ENCODE measurements around the gene IL36G. TPM values are rescaled to one million over a fixed set of nuclear protein-coding genes. Genes with fewer than 3 reads are reported as not detected.
"Not testable (repeated sequence)": the region's sequence is repeated elsewhere in the genome, so short reads cannot be mapped to it uniquely, and the experiment has no call there.

The IL36G gene
- 0.51 TPM for polyA plus RNA-seq
- long read RNA-seq, donor 1: 0 reads
- long read RNA-seq, donor 2: 0 reads
- long read RNA-seq, donor 3: 0 reads
- long read RNA-seq, donor 4: 0 reads
- long read RNA-seq, donor 5: 0 reads
- long read RNA-seq, donor 6: 0 reads
- long read RNA-seq, donor 7: 0 reads
- long read RNA-seq, donor 8: 0 reads
- long read RNA-seq, donor 9: 0 reads
- long read RNA-seq, donor 10: 0 reads
- long read RNA-seq, donor 11: 0 reads

DNA sequence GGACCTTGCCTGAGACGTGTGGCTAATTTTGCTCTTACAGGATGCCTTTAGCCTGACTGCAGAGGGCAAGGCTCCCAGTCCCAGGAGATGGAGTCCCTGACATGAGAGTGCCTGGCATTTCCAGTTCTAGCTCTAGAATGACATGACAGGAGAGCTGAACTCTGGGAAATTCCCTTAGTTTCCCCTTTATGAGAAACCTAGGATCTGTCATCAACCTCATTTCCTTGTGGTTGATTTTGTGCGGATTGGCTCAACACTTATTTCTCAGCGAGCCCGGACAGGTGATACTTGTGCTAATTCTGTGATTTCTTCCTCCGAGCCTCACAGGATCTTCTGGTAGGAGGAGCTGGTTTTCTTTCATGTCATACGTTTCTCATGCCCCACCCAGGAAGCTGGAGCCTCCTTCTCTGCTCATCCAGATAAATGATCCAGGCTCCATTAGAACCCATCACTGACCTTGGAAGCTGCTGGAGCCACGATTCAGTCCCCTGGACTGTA lies at the start of gene IL36G:
Gene IL36G (plus strand): TSS at position 448 of the 498 bp plus-strand sequence. CDS start 633 bp downstream, outside the sequence.
- H3K27me3 ChIP-seq (ENCODE audit: control insufficient read depth, insufficient read depth, low read length): peaks cover 8% of the 10 kb centered on the region
- no peaks in the 10 kb centered on the region for H3K4me1 ChIP-seq (ENCODE audit: control insufficient read depth, insufficient read depth, low read length)
- WGBS (ENCODE audit: insufficient coverage, low lambda C conversion rate): no CpG with 5 or more reads among the region's 7 CpGs
- DNase-seq: no peak
- no peaks in the 10 kb centered on the region for H3K36me3 ChIP-seq (ENCODE audit: control insufficient read depth, insufficient read depth, low read length)
- H3K4me3 ChIP-seq (ENCODE audit: low read length): no peak within 1 kb of the TSS
- no peaks in the 10 kb centered on the region for H3K9me3 ChIP-seq (ENCODE audit: control insufficient read depth, low read depth, low read length)
- no peak within 1 kb of the TSS for H3K27ac ChIP-seq (ENCODE audit: low read length)

DNA sequence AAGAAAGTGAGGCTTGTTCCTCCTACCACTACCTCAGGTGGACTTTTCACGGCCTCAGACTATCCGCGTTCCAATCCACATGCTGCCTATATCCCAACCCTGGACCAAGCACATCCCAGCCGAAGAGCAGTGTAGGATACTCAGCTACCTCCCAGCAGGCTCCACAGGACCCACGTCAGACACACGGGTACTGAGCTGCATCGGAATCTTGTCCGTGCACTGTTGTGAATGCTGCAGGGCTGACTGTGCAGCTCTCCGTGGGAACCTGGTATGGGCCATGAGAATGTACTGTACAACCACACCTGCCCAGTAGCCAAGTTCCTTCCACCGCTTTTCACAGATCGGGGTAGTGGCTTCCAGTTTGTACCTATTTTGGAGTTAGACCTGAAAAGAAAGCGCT lies 44.5 kb upstream of the IL36G start:
- H3K36me3 ChIP-seq (ENCODE audit: control insufficient read depth, insufficient read depth, low read length): no peaks in the 10 kb centered on the region
- H3K27me3 ChIP-seq (ENCODE audit: control insufficient read depth, insufficient read depth, low read length): no peaks in the 10 kb centered on the region
- no peak overlapping the region for H3K27ac ChIP-seq (ENCODE audit: low read length)
- H3K4me1 ChIP-seq (ENCODE audit: control insufficient read depth, insufficient read depth, low read length): no peaks in the 10 kb centered on the region
- no peaks in the 10 kb centered on the region for H3K9me3 ChIP-seq (ENCODE audit: control insufficient read depth, low read depth, low read length)
- no CpG with 5 or more reads among the region's 12 CpGs for WGBS (ENCODE audit: insufficient coverage, low lambda C conversion rate)
- H3K4me3 ChIP-seq (ENCODE audit: low read length): no peak overlapping the region
- no peak for DNase-seq

DNA sequence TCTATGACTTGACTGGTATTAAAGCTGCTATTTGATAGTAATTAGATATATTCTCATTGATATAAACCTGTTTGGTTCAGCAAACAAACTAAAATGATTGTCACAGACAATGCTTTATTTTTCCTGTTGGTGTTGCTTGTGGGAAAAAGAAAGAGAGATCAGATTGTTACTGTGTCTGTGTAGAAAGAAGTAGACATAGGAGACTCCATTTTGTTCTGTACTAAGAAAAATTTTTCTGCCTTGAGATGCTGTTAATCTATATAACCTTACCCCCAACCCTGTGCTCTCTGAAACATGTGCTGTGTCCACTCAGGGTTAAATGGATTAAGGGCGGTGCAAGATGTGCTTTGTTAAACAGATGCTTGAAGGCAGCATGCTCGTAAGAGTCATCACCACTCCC lies 43.7 kb upstream of the IL36G start:
- H3K9me3 ChIP-seq (ENCODE audit: control insufficient read depth, low read depth, low read length); H3K27ac ChIP-seq (ENCODE audit: low read length); H3K36me3 ChIP-seq (ENCODE audit: control insufficient read depth, insufficient read depth, low read length); DNase-seq; H3K27me3 ChIP-seq (ENCODE audit: control insufficient read depth, insufficient read depth, low read length); H3K4me1 ChIP-seq (ENCODE audit: control insufficient read depth, insufficient read depth, low read length); H3K4me3 ChIP-seq (ENCODE audit: low read length): not testable (repeated sequence)
- WGBS (ENCODE audit: insufficient coverage, low lambda C conversion rate): no CpG with 5 or more reads among the region's 2 CpGs

GRCh38 chr2:112936927-112937232 lies 40.9 kb upstream of the IL36G start:
- no peak overlapping the region for H3K4me3 ChIP-seq (ENCODE audit: low read length)
- H3K4me1 ChIP-seq (ENCODE audit: control insufficient read depth, insufficient read depth, low read length): no peaks in the 10 kb centered on the region
- H3K9me3 ChIP-seq (ENCODE audit: control insufficient read depth, low read depth, low read length): no peaks in the 10 kb centered on the region
- H3K27ac ChIP-seq (ENCODE audit: low read length): no peak overlapping the region
- no peaks in the 10 kb centered on the region for H3K36me3 ChIP-seq (ENCODE audit: control insufficient read depth, insufficient read depth, low read length)
- WGBS (ENCODE audit: insufficient coverage, low lambda C conversion rate): 75% methylated on average over 2 of the region's 2 CpGs
- no peak for DNase-seq
- H3K27me3 ChIP-seq (ENCODE audit: control insufficient read depth, insufficient read depth, low read length): no peaks in the 10 kb centered on the region

- H3K27ac ChIP-seq (ENCODE audit: low read length): no peak overlapping the region
- no peak for DNase-seq
These were observed 38.9 kb upstream of the IL36G start for GRCh38 chr2:112938904-112939303.

DNA sequence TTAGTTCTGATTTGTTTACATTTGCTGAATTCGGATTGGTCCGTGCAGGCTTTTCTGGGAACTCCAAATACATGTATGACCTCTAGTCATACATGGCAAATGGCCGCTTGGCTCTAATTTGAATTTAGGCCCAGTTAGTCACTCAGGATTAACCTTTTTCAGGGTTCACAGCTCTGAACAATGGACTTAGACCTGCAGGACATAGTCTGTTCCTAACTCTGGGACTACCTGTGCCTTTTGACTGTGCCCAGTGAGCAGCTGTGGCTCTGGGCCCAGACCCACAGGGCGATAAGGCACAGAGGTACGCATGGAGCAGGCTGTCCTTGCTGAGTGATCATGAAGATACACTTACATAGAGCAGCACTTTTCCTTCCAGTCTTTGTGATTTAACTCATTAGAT lies 38.4 kb upstream of the IL36G start:
- DNase-seq: no peak
- WGBS (ENCODE audit: insufficient coverage, low lambda C conversion rate): no CpG with 5 or more reads among the region's 5 CpGs
- no peak overlapping the region for H3K27ac ChIP-seq (ENCODE audit: low read length)
- no peaks in the 10 kb centered on the region for H3K36me3 ChIP-seq (ENCODE audit: control insufficient read depth, insufficient read depth, low read length)
- H3K4me3 ChIP-seq (ENCODE audit: low read length): no peak overlapping the region
- H3K9me3 ChIP-seq (ENCODE audit: control insufficient read depth, low read depth, low read length): no peaks in the 10 kb centered on the region
- no peaks in the 10 kb centered on the region for H3K27me3 ChIP-seq (ENCODE audit: control insufficient read depth, insufficient read depth, low read length)
- no peaks in the 10 kb centered on the region for H3K4me1 ChIP-seq (ENCODE audit: control insufficient read depth, insufficient read depth, low read length)

More at GRCh38 chr2:112938904-112939303, 38.9 kb upstream of the IL36G start:
- H3K9me3 ChIP-seq (ENCODE audit: control insufficient read depth, low read depth, low read length): no peaks in the 10 kb centered on the region
- WGBS (ENCODE audit: insufficient coverage, low lambda C conversion rate): 100% methylated on average over 1 of the region's 5 CpGs
- no peaks in the 10 kb centered on the region for H3K36me3 ChIP-seq (ENCODE audit: control insufficient read depth, insufficient read depth, low read length)
- H3K4me3 ChIP-seq (ENCODE audit: low read length): no peak overlapping the region
- H3K27me3 ChIP-seq (ENCODE audit: control insufficient read depth, insufficient read depth, low read length): no peaks in the 10 kb centered on the region
- H3K4me1 ChIP-seq (ENCODE audit: control insufficient read depth, insufficient read depth, low read length): no peaks in the 10 kb centered on the region

- no peak for DNase-seq
- no peaks in the 10 kb centered on the region for H3K4me1 ChIP-seq (ENCODE audit: control insufficient read depth, insufficient read depth, low read length)
- H3K9me3 ChIP-seq (ENCODE audit: control insufficient read depth, low read depth, low read length): no peaks in the 10 kb centered on the region
- no peak overlapping the region for H3K27ac ChIP-seq (ENCODE audit: low read length)
- H3K36me3 ChIP-seq (ENCODE audit: control insufficient read depth, insufficient read depth, low read length): no peaks in the 10 kb centered on the region
- H3K27me3 ChIP-seq (ENCODE audit: control insufficient read depth, insufficient read depth, low read length): no peaks in the 10 kb centered on the region
- no CpG with 5 or more reads among the region's 3 CpGs for WGBS (ENCODE audit: insufficient coverage, low lambda C conversion rate)
- no peak overlapping the region for H3K4me3 ChIP-seq (ENCODE audit: low read length)
These were observed 36.8 kb upstream of the IL36G start for GRCh38 chr2:112940859-112941625.

DNA sequence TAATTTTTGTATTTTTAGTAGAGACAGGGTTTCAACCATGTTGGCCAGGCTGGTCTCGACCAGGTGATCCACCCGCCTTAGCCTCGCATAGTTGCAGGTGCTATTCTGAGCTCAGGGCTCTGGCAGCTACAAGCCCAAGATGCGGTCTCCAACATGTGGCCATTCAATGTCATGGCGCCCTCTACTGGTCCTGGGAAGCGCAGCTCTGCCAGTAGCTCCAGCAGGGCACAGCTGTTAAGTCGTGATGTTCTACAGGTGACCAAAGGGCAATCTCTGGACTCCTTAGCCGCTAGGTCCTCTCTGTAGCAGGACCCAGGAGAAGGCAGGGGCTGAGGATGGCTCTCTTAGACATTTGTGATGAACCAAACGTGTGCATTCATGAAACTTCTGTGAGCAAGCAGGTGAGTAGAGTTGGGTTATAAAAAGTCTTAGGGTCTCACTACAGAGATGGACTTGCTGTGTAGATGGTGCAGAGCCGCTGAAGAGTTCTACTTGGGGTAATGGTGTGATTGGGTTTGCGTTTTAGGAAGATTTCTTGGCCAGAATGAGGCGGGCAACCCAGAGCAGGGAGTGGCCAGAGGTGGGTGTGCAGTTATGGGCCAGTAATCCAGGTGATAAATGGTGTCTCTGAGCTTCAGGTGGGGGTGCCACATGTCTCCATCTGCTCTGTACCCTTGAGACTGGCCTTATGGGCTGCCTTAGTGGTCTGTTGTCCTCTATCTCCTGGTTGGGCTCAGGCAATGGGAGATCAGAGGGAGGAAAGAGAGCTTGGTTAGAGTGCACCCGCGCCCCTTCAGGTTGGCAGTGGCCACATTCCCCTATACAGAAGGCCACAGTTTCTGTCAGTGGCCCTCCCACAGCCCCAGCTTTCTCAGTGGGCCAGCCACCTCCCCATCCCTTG lies 35.8 kb upstream of the IL36G start:
- Histone ChIP-seq H3K4me3 (ENCODE audit: low read length) (no peak overlapping the region), H3K27ac (ENCODE audit: low read length) (no peak overlapping the region), H3K9me3 (ENCODE audit: control insufficient read depth, low read depth, low read length) (peaks cover 7% of the 10 kb centered on the region), H3K4me1 (ENCODE audit: control insufficient read depth, insufficient read depth, low read length) (no peaks in the 10 kb centered on the region), H3K36me3 (ENCODE audit: control insufficient read depth, insufficient read depth, low read length) (no peaks in the 10 kb centered on the region), H3K27me3 (ENCODE audit: control insufficient read depth, insufficient read depth, low read length) (no peaks in the 10 kb centered on the region)
- peak; percentile 86 to 87 for DNase-seq
- no CpG with 5 or more reads among the region's 14 CpGs for WGBS (ENCODE audit: insufficient coverage, low lambda C conversion rate)

- Histone ChIP-seq H3K27ac (ENCODE audit: low read length) (no peak overlapping the region), H3K4me1 (ENCODE audit: control insufficient read depth, insufficient read depth, low read length) (no peaks in the 10 kb centered on the region), H3K4me3 (ENCODE audit: low read length) (no peak overlapping the region), H3K36me3 (ENCODE audit: control insufficient read depth, insufficient read depth, low read length) (no peaks in the 10 kb centered on the region), H3K27me3 (ENCODE audit: control insufficient read depth, insufficient read depth, low read length) (no peaks in the 10 kb centered on the region), H3K9me3 (ENCODE audit: control insufficient read depth, low read depth, low read length) (peaks cover 12% of the 10 kb centered on the region)
- WGBS (ENCODE audit: insufficient coverage, low lambda C conversion rate): no CpG with 5 or more reads among the region's 2 CpGs
- DNase-seq: peak in 1 of 2 donors; percentile 40
These were observed 35.2 kb upstream of the IL36G start for GRCh38 chr2:112942654-112943002.

DNA sequence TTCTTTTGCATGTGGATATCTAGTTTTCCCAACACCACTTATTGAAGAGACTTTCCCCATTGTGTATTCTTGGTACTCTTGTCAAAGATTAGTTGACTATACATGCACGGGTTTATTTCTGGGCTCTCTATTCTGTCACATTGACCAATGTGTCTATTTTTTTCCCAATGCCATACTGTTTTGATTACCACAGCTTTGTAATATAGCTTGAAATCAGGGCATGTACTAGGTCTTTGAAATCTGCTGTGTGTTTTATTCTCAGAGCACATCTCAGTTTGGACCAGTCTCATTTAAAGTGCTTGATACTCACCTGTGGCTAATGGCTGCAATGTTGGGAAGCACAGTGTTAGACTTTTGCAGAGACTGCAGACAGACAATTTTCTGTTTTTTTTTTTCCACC lies 32.8 kb upstream of the IL36G start:
- Histone ChIP-seq H3K27ac (ENCODE audit: low read length) (no peak overlapping the region), H3K4me1 (ENCODE audit: control insufficient read depth, insufficient read depth, low read length) (no peaks in the 10 kb centered on the region), H3K9me3 (ENCODE audit: control insufficient read depth, low read depth, low read length) (peaks cover 12% of the 10 kb centered on the region), H3K4me3 (ENCODE audit: low read length) (no peak overlapping the region), H3K36me3 (ENCODE audit: control insufficient read depth, insufficient read depth, low read length) (no peaks in the 10 kb centered on the region), H3K27me3 (ENCODE audit: control insufficient read depth, insufficient read depth, low read length) (peaks cover 2% of the 10 kb centered on the region)
- no peak for DNase-seq
- 100% methylated on average over 1 of the region's 1 CpG for WGBS (ENCODE audit: insufficient coverage, low lambda C conversion rate)
